ENCODE measurements around the gene SYT1.

Gene SYT1

GRCh38 chr12:78949532-78949931 lies 85.0 kb downstream of the SYT1 start:
- Histone ChIP-seq H3K4me3 (ENCODE audit: low read depth, low read length) (no peak overlapping the region), H3K27me3 (replicated peaks) (no peaks in the 10 kb centered on the region), H3K36me3 (replicated peaks) (no peaks in the 10 kb centered on the region), H3K27ac (no peak overlapping the region)
- no peak for DNase-seq
- in situ Hi-C loops (cut with HindIII; ENCODE audit: low pct_ligation_motif_present, low sequenced_read_pairs): no loop called here
- no peak for TF ChIP-seq CTCF (IDR thresholded peaks at IDR 0.05; ENCODE audit: low read depth, low read length, missing control alignments)

- in situ Hi-C loops (cut with HindIII; ENCODE audit: low pct_ligation_motif_present, low sequenced_read_pairs): no loop called here
- Histone ChIP-seq H3K4me3 (ENCODE audit: low read depth, low read length) (no peak overlapping the region), H3K27me3 (replicated peaks) (no peaks in the 10 kb centered on the region), H3K36me3 (replicated peaks) (no peaks in the 10 kb centered on the region), H3K27ac (no peak overlapping the region)
- TF ChIP-seq CTCF (IDR thresholded peaks at IDR 0.05; ENCODE audit: low read depth, low read length, missing control alignments): no peak
- DNase-seq: no peak
These were observed 87.4 kb downstream of the SYT1 start for GRCh38 chr12:78951803-78952551.

- Histone ChIP-seq H3K27ac (no peak overlapping the region), H3K36me3 (replicated peaks) (no peaks in the 10 kb centered on the region), H3K27me3 (replicated peaks) (no peaks in the 10 kb centered on the region), H3K4me3 (ENCODE audit: low read depth, low read length) (no peak overlapping the region)
- no peak for TF ChIP-seq CTCF (IDR thresholded peaks at IDR 0.05; ENCODE audit: low read depth, low read length, missing control alignments)
- in situ Hi-C loops (cut with HindIII; ENCODE audit: low pct_ligation_motif_present, low sequenced_read_pairs): no loop called here
- no peak for DNase-seq
These were observed 88.0 kb downstream of the SYT1 start for GRCh38 chr12:78952552-78952929.

DNA sequence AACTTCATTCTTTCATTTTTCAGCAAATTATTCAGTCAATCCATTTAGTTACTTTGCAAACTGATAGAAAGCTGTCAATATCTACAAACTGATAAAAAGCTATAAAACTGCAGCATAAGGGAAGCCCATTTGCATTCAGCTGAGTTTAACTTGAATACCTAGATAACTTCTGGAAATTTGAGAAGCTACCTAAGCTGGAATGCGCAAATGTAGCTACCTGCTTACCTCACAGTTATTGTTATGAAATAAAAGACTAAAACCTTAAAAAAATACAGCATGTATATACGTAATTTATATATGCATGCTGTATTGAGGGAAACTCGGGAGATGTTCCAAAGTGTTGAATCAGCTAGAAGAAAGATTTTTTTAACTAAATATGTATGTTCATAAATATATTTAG lies 94.4 kb downstream of the SYT1 start:
- Histone ChIP-seq H3K4me3 (ENCODE audit: low read depth, low read length) (no peak overlapping the region), H3K27ac (no peak overlapping the region), H3K27me3 (replicated peaks) (no peaks in the 10 kb centered on the region), H3K36me3 (replicated peaks) (no peaks in the 10 kb centered on the region)
- in situ Hi-C loops (cut with HindIII; ENCODE audit: low pct_ligation_motif_present, low sequenced_read_pairs): no loop called here
- DNase-seq: no peak
- TF ChIP-seq CTCF (IDR thresholded peaks at IDR 0.05; ENCODE audit: low read depth, low read length, missing control alignments): no peak

DNA sequence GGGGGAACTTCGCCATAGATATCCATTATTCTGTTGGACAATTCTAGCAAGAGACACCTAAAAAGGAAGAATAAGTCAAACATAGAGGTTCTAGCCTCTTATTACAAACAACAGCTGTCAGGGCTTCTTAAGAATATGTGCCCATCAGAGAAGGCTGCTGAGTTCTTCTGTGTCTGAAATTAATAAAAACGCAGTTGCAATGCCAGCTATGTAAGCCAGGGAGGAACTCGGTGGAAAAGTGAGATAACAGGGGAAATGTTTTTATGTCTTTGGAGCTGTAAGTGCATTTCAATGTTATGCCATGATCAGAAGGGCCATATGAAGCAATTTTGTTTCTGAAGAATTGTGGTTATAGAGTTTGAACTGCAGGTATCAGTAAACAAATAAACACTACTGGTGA lies 95.0 kb downstream of the SYT1 start:
- no peak for DNase-seq
- Histone ChIP-seq H3K27me3 (replicated peaks) (no peaks in the 10 kb centered on the region), H3K4me3 (ENCODE audit: low read depth, low read length) (no peak overlapping the region), H3K27ac (no peak overlapping the region), H3K36me3 (replicated peaks) (no peaks in the 10 kb centered on the region)
- in situ Hi-C loops (cut with HindIII; ENCODE audit: low pct_ligation_motif_present, low sequenced_read_pairs): no loop called here
- no peak for TF ChIP-seq CTCF (IDR thresholded peaks at IDR 0.05; ENCODE audit: low read depth, low read length, missing control alignments)

- DNase-seq: no peak
- no peak for TF ChIP-seq CTCF (IDR thresholded peaks at IDR 0.05; ENCODE audit: low read depth, low read length, missing control alignments)
- Histone ChIP-seq H3K4me3 (ENCODE audit: low read depth, low read length) (no peak overlapping the region), H3K27me3 (replicated peaks) (no peaks in the 10 kb centered on the region), H3K27ac (no peak overlapping the region), H3K36me3 (replicated peaks) (no peaks in the 10 kb centered on the region)
- in situ Hi-C loops (cut with HindIII; ENCODE audit: low pct_ligation_motif_present, low sequenced_read_pairs): no loop called here
These were observed 96.6 kb downstream of the SYT1 start for GRCh38 chr12:78961171-78961570.
